ENCODE measurements around the gene PTPRT.

DNA sequence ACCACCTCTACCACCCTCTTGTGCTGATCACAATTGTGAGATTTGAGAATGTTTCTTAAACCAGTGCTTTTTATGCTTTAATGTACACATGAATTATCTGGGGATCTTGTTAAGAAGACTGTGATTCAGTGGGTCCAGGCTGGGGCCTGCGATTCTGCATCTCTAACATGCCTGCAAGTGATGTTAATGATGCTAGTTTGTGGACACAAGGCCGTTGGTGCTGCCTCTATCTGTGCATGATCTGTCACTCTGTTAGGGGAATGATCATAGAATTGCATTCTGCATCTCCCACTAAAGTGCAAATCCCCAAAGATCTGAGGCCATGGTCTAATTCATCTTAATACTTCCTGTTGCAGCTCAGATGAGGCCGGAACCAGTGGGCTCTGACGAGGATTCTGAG lies 746.5 kb downstream of the PTPRT start:
- TF ChIP-seq, protein P1, sequence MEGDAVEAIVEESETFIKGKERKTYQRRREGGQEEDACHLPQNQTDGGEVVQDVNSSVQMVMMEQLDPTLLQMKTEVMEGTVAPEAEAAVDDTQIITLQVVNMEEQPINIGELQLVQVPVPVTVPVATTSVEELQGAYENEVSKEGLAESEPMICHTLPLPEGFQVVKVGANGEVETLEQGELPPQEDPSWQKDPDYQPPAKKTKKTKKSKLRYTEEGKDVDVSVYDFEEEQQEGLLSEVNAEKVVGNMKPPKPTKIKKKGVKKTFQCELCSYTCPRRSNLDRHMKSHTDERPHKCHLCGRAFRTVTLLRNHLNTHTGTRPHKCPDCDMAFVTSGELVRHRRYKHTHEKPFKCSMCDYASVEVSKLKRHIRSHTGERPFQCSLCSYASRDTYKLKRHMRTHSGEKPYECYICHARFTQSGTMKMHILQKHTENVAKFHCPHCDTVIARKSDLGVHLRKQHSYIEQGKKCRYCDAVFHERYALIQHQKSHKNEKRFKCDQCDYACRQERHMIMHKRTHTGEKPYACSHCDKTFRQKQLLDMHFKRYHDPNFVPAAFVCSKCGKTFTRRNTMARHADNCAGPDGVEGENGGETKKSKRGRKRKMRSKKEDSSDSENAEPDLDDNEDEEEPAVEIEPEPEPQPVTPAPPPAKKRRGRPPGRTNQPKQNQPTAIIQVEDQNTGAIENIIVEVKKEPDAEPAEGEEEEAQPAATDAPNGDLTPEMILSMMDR (IDR thresholded peaks at IDR 0.05): no peak
- TF ChIP-seq POLR2A (IDR thresholded peaks at IDR 0.05): no peak
